CD4-positive, alpha-beta T cell (primary cell): ENCODE measurements around the gene LRRN3. TPM values are rescaled to one million over a fixed set of nuclear protein-coding genes. Genes with fewer than 3 reads are reported as not detected.

ENCODE experiments used
- ATAC-seq: fragments of 200-7000 bp; cut with Tn5 transposase; one replicate; pipeline ENCODE4 v1.10.0; 2022; ENCODE audit warnings: mild to moderate bottlenecking; ENCODE audit not compliant: poor library complexity
- CTCF ChIA-PET: fragments of 350-600 bp; sonication (Branson Sonifier 250); formaldehyde crosslinking; loops from one replicate; lab custom pipeline; 2021; ENCODE audit warnings: antibody characterized with exemption, inconsistent platforms; lab: Charles Lee
- POLR2A ChIA-PET: fragments of 350-600 bp; sonication (Branson Sonifier 250); formaldehyde crosslinking; loops from one replicate; lab custom pipeline; 2021; ENCODE audit warnings: antibody characterized with exemption, inconsistent platforms; lab: Charles Lee
- DNase-seq, 14 experiments: peaks; one replicate each; pipeline ENCODE4 v3.0.0-alpha.2; 2013 to 2020; ENCODE audit warnings: mixed read lengths in 2 of 14
- H3K27ac ChIP-seq, 2 donors: one replicate each; pipeline versions ENCODE4 v1.5.1 to v1.7.0; 2013; ENCODE audit warnings: low read length in 2 of 2, low read depth in 1 of 2, mild to moderate bottlenecking in 1 of 2
- H3K27me3 ChIP-seq, 2 experiments: 1 replicate in 1 of 2; 2 replicates in 1 of 2; pipeline versions ENCODE4 v1.6.1 to v1.7.0; 2013; ENCODE audit warnings: low read length in 2 of 2, control low read depth in 1 of 2, mild to moderate bottlenecking in 1 of 2, moderate library complexity in 1 of 2; ENCODE audit not compliant: insufficient read depth in 2 of 2, control insufficient read depth in 1 of 2
- H3K36me3 ChIP-seq: one replicate; pipeline ENCODE4 v1.6.1; 2013; ENCODE audit warnings: low read length, control low read depth; ENCODE audit not compliant: insufficient read depth
- H3K4me1 ChIP-seq: one replicate; pipeline ENCODE4 v1.6.1; 2013; ENCODE audit warnings: low read length, control low read depth; ENCODE audit not compliant: insufficient read depth
- H3K4me3 ChIP-seq: one replicate; pipeline ENCODE4 v1.5.1; 2013; ENCODE audit warnings: mild to moderate bottlenecking, low read length, moderate library complexity
- H3K9me3 ChIP-seq, 2 experiments: 1 replicate in 1 of 2; 2 replicates in 1 of 2; pipeline versions ENCODE4 v1.6.1 to v1.7.0; 2013; ENCODE audit warnings: low read length in 2 of 2, mild to moderate bottlenecking in 2 of 2, control low read depth in 1 of 2, moderate library complexity in 1 of 2; ENCODE audit not compliant: control insufficient read depth in 1 of 2, insufficient read depth in 1 of 2
- H3K27ac Mint-ChIP-seq: one replicate; pipeline ENCODE4 v1.8.0; 2020; ENCODE audit warnings: mixed read lengths
- H3K27me3 Mint-ChIP-seq: one replicate; pipeline ENCODE4 v1.8.0; 2021; ENCODE audit warnings: mixed read lengths
- H3K36me3 Mint-ChIP-seq: one replicate; pipeline ENCODE4 v1.8.0; 2021; ENCODE audit warnings: low read depth, mixed read lengths
- H3K4me1 Mint-ChIP-seq: one replicate; pipeline ENCODE4 v1.8.0; 2021; ENCODE audit warnings: low read depth, mixed read lengths
- H3K4me3 Mint-ChIP-seq: one replicate; pipeline ENCODE4 v1.8.0; 2020; ENCODE audit warnings: mild to moderate bottlenecking, mixed read lengths
- H3K9me3 Mint-ChIP-seq: one replicate; pipeline ENCODE4 v1.8.0; 2020; ENCODE audit warnings: mixed read lengths
- intact Hi-C, 2 experiments: fragments of 100-400 bp; cut with DNase I in 1 of 2; cut with micrococcal nuclease in 1 of 2; formaldehyde crosslinking; loops; one replicate each; pipeline versions ENCODE4 v1.15.1 to v1.9.0; 2023 to 2025; cut with DNase I, micrococcal nuclease
- total RNA-seq, 174 experiments: library from RNA in 2 of 174; stranded (reverse) in 2 of 174; gene quantifications; one replicate each; pipeline ENCODE4 v1.2.3 and lab custom pipeline; 2021 to 2026
- TF ChIP-seq, protein P1 (sequence below): fragments of 200-600 bp; IDR thresholded peaks from one replicate; pipeline ENCODE4 v1.8.0; 2022; ENCODE audit warnings: antibody characterized with exemption, mild to moderate bottlenecking

LRRN3 gene
- total RNA-seq, 2 experiments from 2014 or later, result 3.8 to 6.0 TPM

DNA sequence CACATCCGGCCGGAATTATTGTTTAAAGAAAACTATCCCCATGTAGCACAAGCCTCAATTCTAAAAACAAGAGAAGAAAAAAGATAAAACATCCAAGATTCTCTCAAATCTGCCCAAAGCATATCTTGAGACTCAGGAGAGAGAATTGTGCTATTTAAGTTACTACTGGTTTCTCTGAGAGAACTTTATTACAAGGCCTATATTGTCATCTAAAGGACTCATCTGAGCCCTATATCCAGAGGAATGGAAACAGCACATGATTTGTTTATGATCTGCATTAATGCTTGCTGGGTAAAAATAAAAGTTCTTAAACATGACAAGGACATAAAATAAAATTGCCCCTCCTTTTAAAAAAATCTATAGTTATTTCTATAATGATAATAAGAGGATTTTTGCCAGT is 25.0 kb downstream of the LRRN3 start:
- POLR2A ChIA-PET, result no interaction called here

DNA sequence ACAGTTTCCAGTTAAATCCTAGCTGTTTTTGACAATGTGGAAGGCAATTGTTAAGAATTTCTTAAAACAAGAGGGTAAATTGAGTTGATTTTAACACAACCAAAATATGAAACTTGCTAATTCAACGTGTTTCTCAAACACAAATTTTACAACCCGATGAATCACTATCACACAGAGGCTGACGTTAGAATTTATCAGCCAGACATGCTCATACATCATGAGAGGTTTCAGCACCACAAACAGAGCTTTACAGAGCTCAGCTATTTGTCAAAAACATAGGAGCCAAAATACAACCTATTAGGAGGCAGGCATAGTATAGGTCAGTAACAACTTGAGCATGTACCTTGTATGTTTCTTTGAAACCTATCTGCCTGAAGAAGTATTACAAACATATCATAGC is 36.1 kb downstream of the LRRN3 start:
- Histone ChIP-seq H3K36me3 (no peaks in the 10 kb centered on the region), H3K27me3 (no peaks in the 10 kb centered on the region), H3K4me3 (no peak overlapping the region), H3K4me1 (no peaks in the 10 kb centered on the region), H3K9me3 (peaks cover 0 to 10% of the 10 kb centered on the region in 2 experiments), H3K27ac (no peak overlapping the region)
- H3K9me3 Mint-ChIP-seq, result no peaks in the 10 kb centered on the region
- H3K27ac Mint-ChIP-seq, result no peak overlapping the region
- no peaks in the 10 kb centered on the region for H3K4me1 Mint-ChIP-seq
- intact Hi-C loops, result no loop called here
- TF ChIP-seq, protein P1, sequence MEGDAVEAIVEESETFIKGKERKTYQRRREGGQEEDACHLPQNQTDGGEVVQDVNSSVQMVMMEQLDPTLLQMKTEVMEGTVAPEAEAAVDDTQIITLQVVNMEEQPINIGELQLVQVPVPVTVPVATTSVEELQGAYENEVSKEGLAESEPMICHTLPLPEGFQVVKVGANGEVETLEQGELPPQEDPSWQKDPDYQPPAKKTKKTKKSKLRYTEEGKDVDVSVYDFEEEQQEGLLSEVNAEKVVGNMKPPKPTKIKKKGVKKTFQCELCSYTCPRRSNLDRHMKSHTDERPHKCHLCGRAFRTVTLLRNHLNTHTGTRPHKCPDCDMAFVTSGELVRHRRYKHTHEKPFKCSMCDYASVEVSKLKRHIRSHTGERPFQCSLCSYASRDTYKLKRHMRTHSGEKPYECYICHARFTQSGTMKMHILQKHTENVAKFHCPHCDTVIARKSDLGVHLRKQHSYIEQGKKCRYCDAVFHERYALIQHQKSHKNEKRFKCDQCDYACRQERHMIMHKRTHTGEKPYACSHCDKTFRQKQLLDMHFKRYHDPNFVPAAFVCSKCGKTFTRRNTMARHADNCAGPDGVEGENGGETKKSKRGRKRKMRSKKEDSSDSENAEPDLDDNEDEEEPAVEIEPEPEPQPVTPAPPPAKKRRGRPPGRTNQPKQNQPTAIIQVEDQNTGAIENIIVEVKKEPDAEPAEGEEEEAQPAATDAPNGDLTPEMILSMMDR, result no peak
- H3K27me3 Mint-ChIP-seq, result no peaks in the 10 kb centered on the region
- ATAC-seq, result no peak
- H3K4me3 Mint-ChIP-seq, result no peak overlapping the region
- ChIA-PET CTCF (no interaction called here), POLR2A (interaction anchor here (1.5 kb wide), 1 partner anchor 11 kb away, joined by 5 read pairs; no protein-coding TSS in a partner anchor)
- no peak for DNase-seq
- H3K36me3 Mint-ChIP-seq, result peaks cover 28% of the 10 kb centered on the region

More for the DNA sequence above, 25.0 kb downstream of the LRRN3 start:
- H3K27me3 Mint-ChIP-seq, result no peaks in the 10 kb centered on the region
- ATAC-seq (no peak), DNase-seq (no peak)
- peaks cover 7% of the 10 kb centered on the region for H3K4me1 Mint-ChIP-seq
- H3K4me3 Mint-ChIP-seq, result no peak overlapping the region
- H3K36me3 Mint-ChIP-seq, result peaks cover 89% of the 10 kb centered on the region
- CTCF ChIA-PET, result no interaction called here
- H3K9me3 Mint-ChIP-seq, result no peaks in the 10 kb centered on the region
- no peaks in the 10 kb centered on the region for H3K9me3 ChIP-seq
- intact Hi-C loops, result no loop called here
- no peak overlapping the region for H3K4me3 ChIP-seq
- no peaks in the 10 kb centered on the region for H3K27me3 ChIP-seq
- H3K27ac ChIP-seq, result no peak overlapping the region
- TF ChIP-seq, protein P1, result no peak
- no peaks in the 10 kb centered on the region for H3K36me3 ChIP-seq
- no peak overlapping the region for H3K27ac Mint-ChIP-seq
- H3K4me1 ChIP-seq, result no peaks in the 10 kb centered on the region

DNA sequence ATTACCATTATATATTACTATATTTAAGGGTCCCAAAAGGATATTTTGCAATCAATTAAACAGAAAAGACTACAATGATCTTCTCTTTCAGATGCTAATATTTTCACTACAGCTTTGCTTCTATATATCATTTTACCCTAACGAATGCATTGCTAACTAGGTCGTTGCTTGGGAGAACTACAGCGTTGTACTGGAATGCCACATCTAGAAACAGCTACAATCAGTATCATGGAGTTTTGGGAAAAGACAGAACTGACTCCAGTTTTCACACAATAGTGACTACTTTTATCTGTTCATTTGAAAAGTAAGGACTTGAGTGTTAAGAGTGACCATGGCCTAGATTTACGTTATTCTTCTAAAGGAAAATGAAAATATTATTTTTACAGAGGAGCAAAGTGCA is 38.5 kb downstream of the LRRN3 start:
- intact Hi-C loops, result no loop called here
- H3K36me3 Mint-ChIP-seq, result peaks cover 11% of the 10 kb centered on the region
- DNase-seq (no peak), ATAC-seq (no peak)
- TF ChIP-seq, protein P1, result no peak
- Histone ChIP-seq H3K4me1 (no peaks in the 10 kb centered on the region), H3K4me3 (no peak overlapping the region), H3K27ac (no peak overlapping the region), H3K9me3 (no peaks in the 10 kb centered on the region), H3K27me3 (no peaks in the 10 kb centered on the region), H3K36me3 (no peaks in the 10 kb centered on the region)
- no peak overlapping the region for H3K27ac Mint-ChIP-seq
- no peaks in the 10 kb centered on the region for H3K4me1 Mint-ChIP-seq
- CTCF ChIA-PET, result no interaction called here
- H3K4me3 Mint-ChIP-seq, result no peak overlapping the region
- no peaks in the 10 kb centered on the region for H3K9me3 Mint-ChIP-seq
- H3K27me3 Mint-ChIP-seq, result no peaks in the 10 kb centered on the region
- POLR2A ChIA-PET, result interaction anchor here (0.9 kb wide), 1 partner anchor 9 kb away, joined by 4 read pairs; no protein-coding TSS in a partner anchor
